Limb (tissue), 2 donors: ENCODE measurements around the gene KIAA1958.

Experiments used
- DNase-seq, 2 donors: peaks; one replicate each; pipeline ENCODE4 v3.0.0-alpha.2; 2016; ENCODE audit errors: extremely low spot score in 2 of 2

Gene KIAA1958

GRCh38 chr9:112529316-112529715 lies 42.7 kb downstream of the KIAA1958 start:
- DNase-seq, result no peak

GRCh38 chr9:112530751-112531205 lies 44.2 kb downstream of the KIAA1958 start:
- DNase-seq, result no peak

- DNase-seq, result no peak
Observed at GRCh38 chr9:112531666-112532282, 45.1 kb downstream of the KIAA1958 start.

- DNase-seq, result no peak
Observed at GRCh38 chr9:112532427-112532826, 45.8 kb downstream of the KIAA1958 start.

- DNase-seq, result no peak
Observed at GRCh38 chr9:112533660-112534059, 47.0 kb downstream of the KIAA1958 start.

- peak in 1 of 2 donors; percentile 66 for DNase-seq
Observed at GRCh38 chr9:112535301-112535700, 48.7 kb downstream of the KIAA1958 start.

GRCh38 chr9:112535811-112536210 lies 49.2 kb downstream of the KIAA1958 start:
- no peak for DNase-seq

- DNase-seq, result no peak
Observed at GRCh38 chr9:112537561-112537960, 50.9 kb downstream of the KIAA1958 start.

- no peak for DNase-seq
Observed at GRCh38 chr9:112540800-112541199, 54.2 kb downstream of the KIAA1958 start.

GRCh38 chr9:112541685-112542084 lies 55.1 kb downstream of the KIAA1958 start:
- DNase-seq, result peak in 1 of 2 donors; percentile 35

GRCh38 chr9:112542593-112543292 lies 56.1 kb downstream of the KIAA1958 start:
- no peak for DNase-seq

- no peak for DNase-seq
Observed at GRCh38 chr9:112544477-112544876, 57.9 kb downstream of the KIAA1958 start.

- DNase-seq, result no peak
Observed at GRCh38 chr9:112545237-112545636, 58.6 kb downstream of the KIAA1958 start.

- no peak for DNase-seq
Observed at GRCh38 chr9:112546149-112547012, 59.8 kb downstream of the KIAA1958 start.

- DNase-seq, result no peak
Observed at GRCh38 chr9:112548051-112548440, 61.4 kb downstream of the KIAA1958 start.

GRCh38 chr9:112548836-112549595 lies 62.4 kb downstream of the KIAA1958 start:
- DNase-seq, result no peak

GRCh38 chr9:112550531-112550930 lies 63.9 kb downstream of the KIAA1958 start:
- no peak for DNase-seq

- DNase-seq, result no peak
Observed at GRCh38 chr9:112551641-112552040, 65.0 kb downstream of the KIAA1958 start.

- DNase-seq, result no peak
Observed at GRCh38 chr9:112552229-112553056, 65.8 kb downstream of the KIAA1958 start.

GRCh38 chr9:112553256-112553826 lies 66.7 kb downstream of the KIAA1958 start:
- DNase-seq, result no peak
